NCI-H1436 treated with DMSO at 0.1 percent for 48 hours (cell line): Measurements from ENCODE around the gene TREML2.
"Not testable (repeated sequence)": the region's sequence is repeated elsewhere in the genome, so short reads cannot be mapped to it uniquely, and the experiment has no call there.

Experiments
- DNase-seq: peaks from one replicate; lab custom pipeline; 2025; lab: John Stamatoyannopoulos, UW

Gene TREML2

DNA sequence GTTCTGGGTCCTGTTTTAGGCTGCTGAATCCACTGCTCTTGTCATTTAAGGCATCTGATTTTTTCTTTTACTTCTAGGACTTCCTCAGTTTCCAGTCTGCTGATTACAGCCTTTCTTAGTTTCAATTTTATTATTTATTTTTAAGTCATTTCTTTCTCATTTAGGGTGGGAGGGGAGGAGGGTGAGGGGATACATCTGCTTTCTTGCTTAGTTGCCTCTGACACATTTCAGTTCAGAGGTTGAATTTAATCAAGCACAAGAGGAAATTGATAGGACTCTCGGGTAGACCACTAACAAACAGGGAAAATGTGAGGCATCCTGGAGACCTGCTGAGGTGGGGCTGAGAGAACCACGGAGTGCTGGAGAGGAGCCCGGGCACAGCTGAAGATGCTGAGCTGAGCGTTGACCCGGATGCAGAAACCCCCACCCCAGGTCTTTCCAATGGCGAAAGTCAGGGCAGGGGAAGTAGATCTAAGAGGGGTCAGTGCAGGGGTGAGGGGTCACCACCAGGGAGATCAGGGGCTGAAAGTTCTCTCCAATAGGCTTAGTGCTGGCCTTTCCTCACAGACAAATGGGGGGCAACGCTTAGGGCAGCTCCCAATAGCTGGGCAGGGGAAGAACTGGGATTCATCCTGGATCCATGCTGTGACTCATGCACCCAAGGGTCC lies 7.6 kb upstream of the TREML2 start:
- DNase-seq = no peak

DNA sequence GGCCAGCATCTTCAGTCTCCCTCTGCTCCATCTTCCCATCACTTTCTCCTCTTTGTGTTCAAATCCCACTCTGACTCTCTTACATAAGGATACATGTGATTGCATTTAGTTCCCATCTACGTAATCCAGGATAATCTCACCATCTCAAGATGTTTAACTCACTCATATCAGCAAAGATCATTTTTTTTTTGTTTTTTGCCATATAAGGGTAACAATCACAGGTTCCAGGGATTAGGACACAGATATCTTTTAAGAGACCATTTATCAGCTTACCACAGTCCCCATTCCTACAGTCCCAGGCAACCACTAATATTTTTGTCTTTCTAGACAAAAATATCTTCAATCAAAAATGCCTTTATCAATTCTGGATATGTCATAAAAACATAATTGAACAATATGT lies 3.2 kb upstream of the TREML2 start:
- DNase-seq = no peak

DNA sequence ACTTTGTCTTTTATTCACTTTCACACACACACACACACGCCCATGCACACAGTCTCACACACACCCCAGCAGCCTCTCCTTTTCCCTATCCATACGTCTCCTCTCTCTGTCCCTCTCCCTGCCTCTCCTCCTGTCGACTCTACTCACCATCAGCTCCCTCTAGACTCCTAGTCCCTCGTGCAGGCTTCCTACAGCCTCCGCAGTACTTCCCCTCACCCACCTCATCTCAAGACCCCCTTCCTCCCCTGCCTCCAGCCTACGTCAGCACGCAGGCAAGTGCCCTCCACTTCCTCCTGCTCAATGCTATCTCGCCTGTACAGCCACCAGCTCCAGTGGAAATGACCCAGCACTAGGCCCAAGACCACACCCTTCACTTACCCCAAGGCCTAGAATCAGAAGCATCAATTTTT lies 820 bp upstream of the TREML2 start:
- DNase-seq = no peak

DNA sequence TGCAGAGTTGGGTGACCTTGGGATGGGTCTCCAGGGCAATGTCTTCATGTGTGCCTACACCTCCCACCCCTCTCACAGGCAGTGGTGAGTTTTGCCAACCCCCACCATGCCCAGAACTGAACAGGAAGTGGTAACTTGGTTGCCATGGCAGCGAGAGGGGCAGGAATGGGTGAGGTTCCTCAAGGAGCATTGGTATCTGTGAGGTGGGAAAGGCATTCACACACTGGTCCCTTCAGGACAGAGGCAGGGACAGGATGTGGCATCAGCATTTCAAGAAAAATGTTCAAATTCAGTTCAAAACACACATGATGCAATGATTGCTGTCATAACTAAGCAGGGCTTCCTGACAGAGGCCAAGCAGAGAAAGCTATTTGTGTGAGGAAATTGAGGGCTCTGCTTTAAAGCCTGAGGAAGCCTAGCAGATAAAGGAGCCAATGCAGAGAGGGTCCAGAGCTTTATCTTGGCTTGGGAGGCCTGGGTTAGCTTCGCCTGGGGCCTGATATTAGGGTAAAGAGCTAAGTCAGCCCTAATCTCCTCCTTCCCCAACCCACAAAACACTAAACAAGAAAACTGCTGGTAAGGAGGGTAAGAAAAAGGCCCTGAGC lies 551 bp downstream of the TREML2 start:
- no peak for DNase-seq

DNA sequence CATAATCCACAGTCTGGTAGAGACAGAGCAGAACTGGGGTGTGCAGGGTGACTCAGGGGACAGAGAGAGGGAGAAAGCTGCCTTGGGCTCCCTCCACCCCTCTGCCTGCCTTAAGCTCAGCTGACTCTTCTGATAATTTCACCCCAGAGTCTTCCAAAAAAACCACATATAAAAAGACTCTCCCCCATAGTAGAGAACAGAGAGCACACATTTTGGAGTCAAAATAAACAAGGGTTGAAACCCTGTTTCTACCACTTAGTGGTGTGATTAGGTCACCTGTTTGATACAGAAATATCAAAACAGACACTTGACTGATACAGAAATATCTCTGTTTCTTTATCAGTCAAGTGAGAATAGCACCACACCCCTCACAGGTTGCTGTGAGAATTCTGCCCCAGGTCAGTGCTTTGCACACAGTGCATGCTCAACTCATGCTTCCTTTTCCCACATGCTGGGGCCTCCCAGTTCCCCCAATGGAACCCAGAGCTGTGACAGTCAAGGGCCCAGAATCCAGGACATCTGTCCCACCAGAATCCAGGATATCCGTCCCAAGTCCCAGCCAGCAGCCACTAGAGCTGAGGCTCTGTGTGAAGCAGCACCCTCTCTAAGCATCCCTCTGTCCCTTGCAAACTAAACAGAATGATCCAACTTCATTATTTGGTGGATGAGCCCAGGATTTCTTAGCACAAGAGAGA lies 1.2 kb downstream of the TREML2 start:
- no peak for DNase-seq

DNA sequence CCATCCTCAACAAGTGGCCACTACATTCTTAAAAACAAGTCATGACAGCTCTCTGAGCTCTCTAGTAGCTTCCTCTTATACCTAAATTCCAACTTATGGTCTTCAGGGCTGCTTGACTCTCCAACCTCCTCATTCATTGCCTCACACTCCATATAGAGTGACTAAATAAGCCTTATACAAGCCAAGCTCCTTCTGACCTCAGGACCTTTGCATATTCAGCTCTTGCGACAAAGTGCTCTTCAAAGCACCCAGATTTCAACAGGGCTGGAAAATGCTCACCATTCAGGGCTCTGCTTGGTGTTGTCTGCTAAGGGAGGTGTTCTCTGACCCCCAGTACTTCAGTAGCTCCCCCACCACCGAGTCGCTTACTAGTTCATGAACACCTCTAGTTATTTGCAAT lies 3.7 kb downstream of the TREML2 start:
- DNase-seq = no peak

DNA sequence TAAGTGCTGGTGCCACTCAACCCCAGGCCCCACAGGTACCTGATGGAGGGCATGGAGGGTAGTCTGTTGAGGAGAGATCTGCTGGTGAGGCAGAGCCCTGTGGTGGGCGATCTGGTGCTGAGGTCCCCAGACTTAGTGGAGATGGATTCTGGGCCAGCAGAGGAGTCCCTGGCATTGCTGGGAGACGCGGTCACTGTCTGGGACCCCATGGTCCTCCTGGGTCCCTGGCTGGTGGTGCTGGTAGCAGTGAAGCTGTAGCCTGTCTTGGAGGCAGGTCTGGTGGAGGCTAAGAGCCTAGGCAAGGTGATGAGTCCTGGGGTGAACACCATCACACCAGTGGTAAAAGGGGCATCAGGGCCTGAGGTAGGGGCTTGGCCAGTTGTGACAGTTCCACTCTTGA lies 6.6 kb downstream of the TREML2 start:
- no peak for DNase-seq

DNA sequence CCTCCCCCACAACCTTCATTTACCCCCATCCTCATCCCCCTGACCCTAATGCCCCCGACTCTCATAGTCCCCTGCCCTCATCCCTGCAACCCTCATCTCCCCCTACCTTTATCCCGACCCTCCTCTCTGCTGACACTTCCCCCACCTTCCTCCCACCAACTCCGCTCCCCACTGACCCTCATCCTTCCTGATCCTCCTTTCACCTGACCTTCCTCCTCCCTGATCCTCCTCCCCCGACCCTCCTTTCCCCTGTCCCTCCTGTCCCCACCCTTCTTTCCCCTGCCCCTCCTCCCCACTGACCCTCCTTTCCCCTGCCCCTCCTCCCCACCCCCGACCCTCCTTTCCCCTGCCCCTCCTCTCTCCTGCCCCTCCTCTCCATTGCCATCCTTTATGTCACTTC lies 7.1 kb downstream of the TREML2 start:
- DNase-seq = no peak

DNA sequence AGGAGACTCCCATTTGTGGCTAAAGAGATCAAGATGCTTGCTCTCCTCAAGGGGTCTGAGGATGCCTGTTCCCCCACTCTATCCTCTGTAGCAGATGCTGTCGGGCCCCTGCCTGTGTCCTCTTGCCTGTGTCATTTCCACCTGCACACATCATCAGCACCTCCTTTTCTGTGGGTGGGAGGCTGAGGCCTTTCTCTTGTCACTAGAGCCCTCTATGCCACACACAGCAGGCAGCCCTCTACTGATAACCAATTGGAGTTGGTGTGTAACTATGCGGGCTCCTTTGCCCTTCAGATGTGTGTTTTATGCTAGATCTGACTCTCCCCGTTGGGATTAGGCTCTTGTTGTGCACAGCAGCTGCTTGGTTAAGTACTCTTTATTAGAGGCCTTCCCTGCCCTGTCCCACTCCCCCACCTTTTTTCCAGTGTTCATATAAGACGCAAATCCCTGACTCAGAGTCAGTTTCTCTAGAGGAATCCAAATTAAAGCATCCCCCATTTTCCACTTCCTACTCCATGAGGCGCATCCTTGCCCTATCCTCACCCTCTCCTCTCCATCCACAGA lies 7.7 kb downstream of the TREML2 start:
- DNase-seq = no peak

DNA sequence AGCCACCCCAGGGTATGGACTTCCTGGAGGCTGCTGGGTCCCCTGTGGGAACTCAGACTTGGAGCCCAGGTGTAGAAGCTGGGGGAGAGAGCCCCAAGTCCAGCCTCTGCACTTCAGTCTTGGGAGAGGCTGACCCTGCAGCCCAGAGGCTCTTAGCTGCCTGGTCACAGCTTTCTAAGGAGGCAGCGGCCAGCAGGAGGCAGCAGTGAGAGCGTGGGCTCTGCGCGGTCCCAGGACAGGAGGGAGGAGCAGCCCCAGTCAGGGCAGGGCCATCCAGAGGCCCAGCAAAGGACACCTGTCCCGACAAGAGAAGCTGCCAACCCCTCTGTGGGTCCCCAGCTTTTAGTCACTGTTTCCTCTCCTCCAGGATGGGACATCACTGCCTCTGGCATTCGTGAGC lies 9.4 kb downstream of the TREML2 start:
- no peak for DNase-seq

DNA sequence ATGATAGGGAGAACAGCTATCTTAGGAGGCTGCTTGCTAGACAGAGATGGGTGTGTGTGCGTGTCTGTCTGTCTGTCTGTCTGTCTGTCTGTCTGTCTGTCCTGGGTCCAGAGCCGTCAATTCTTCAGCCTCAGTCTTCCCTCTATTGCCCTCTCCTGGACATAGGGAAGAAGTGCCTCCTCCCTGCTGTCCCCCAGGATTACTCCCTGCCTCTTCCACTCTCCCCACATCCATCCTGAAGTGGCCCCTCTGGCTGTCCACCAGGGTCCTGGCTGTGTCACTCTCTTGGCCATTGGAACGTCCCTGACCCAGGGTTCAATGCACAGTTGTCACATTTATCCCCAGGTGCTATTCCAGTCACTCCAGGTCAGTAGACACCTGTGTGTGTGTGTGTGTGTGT lies 10.2 kb downstream of the TREML2 start:
- DNase-seq = no peak

DNA sequence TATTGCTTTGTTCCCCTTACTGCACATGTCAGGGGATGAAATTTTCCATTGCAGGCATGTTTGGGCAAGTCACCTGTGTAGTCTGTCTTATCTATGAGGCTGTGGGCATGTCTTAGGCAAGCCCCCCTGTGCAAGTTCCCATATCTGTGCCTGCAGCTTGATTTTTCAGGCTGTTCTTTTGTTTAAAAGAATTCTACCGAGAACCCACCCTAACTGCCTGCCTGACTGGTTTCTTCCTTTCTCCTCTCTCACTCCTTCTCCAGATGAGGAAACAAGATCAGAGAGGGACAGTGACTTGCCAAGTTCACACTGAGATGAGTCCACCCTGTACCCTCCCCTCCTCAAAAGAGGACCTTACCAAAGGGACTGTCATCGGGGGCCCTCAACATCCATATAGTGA lies 11.0 kb downstream of the TREML2 start:
- DNase-seq = no peak

DNA sequence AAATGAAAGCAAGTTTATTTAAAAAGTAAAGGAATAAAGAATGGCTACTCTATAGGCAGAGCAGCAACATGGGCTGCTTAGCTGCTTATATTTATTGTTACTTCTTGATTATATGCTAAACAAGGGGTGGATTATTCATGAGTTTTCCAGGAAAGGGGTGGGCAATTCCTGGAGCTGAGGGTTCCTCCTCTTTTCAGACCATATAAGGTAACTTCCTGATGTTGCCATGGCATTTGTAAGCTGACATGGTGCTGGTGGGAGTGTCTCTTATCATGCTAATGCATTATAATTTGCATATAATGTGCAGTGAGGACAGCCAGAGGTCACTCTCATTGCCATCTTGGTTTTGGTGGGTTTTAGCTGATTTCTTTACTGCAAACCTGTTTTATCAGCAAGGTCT lies 11.9 kb downstream of the TREML2 start:
- not testable (repeated sequence) for DNase-seq

DNA sequence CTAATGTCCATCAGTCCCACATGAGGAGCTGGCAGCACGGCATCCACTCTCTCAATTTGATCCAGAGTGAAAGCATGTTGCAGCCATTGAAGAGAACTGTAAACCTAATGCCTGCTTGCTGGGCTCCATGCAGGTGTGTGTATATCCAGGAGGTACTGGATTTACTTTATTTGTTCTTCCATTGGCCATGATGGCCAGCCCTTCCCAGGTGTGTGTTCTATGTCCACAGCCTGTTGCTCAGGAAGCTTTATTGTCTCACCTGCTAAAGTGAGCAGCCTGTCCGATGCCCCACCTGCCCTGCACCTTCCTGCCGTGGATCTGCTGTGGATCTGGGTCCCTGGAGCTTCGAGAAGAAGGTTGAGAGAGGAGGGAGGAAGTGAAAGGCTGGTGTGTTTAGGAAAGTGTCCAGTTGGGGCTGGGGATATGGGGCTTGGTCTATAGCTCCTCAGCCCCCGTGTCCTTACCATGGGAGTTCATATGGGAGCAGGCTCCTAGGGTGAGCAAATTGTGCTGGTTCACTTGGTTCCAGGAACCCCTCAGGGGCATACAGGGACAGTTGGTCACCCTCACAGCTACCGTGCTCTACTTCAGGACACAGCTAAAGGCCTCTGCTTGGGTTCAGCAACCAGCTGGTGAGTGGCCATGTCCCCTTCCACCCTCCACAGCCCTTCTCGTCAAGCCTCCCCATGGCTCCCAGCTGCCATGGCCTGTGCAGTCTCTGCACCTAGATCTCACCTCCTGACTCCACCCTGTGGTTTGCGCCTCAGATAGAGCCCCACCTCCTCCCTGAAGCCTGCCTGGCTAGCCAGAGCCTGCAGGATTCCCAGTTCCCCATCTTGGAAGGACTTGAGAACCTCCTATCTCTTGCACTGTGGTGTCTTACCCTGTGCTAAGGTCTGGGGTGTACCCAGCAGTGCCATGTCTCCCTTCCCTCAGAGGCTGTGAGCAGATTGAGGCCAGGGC lies 12.7 kb downstream of the TREML2 start:
- DNase-seq = no peak

DNA sequence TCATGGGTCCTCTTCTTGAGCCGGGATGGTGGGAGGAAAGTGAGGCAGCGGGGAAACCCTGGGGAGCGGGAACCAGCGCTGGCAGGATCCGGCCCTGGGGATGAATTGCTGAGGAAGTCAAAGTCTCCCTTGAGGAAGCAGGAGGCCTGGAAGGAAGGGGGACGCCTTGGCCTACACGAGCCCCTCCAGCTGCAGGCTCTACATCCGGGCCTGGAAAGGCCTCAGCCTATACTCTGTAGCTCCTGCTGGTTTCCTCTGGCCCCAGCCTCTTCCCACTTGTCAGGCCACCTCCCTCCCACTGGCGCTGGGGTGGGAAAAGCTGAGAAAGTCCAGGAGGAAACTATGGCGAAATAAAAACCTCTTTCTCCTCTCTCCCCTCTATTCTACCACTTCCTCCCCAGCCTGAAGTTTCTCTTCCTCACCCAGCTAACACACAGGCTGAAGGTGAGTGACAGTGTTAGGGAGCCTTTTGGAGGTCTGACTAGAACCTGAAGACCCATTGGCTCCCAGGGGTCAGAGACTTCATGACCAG lies 14.9 kb downstream of the TREML2 start:
- no peak for DNase-seq

DNA sequence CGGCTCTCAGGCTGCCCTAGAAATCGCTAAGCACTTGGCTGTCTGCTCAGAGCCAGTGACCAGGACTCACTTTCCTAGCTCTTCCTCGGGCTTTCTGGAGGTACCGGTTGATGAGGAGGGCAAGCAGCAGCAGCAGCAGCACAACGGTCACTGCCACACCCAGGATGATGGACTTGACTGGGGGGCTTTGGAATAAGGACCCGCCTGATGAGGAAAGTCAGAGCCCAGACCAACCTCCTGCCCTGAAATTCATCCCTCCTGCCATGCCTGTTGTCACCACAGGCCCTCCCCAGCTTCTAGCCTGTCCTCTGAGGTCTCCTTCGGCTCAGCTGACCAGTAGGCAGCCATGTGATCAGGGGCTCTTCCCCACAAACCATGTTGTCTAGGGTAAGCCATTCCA lies 16.2 kb downstream of the TREML2 start:
- DNase-seq = no peak

DNA sequence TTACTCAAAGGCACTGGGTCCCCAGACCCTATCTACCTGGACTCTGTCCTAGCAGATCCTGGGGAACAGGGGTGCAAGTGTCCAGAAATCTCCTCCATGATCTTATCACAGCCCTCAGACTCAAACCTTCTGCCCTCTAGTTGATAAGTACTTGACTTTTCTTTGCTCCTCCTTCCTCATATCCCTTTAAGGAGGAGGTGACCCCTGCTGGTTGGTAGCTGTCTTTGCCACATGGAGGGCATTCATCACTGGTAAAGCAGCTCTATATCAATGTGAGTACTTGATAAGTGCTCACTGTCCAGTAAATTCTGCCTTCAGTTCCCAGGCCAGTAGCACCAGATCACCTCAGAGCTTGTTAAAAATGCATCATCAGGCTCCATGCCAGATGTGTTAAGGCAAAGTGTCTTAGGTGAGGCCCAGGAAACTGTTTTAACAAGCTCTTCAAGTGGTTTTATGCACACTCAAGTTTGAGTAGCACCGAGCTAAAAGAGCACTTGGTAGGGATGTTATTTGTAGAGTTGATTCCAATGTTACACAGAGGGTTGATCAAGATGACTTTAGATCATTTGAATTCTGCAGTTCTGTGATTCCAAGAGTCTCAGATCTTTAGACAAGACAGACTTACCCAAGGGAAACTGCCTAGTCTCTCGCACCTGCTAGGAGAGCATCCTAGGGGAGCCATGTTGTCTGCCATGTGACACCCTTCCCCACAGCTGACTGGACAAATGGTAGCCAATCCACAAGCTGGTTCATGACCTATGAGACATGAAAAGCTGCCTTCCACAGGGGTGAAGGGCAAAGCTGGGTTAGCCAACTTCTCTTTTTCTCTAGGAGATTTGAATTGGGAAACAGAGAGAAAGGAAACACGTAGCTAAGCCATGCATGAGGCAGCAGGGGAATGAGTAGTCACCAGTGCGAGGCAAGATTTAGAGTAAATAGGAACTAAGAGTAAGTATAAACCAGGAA lies 18.6 kb downstream of the TREML2 start:
- DNase-seq = peak; percentile 75

DNA sequence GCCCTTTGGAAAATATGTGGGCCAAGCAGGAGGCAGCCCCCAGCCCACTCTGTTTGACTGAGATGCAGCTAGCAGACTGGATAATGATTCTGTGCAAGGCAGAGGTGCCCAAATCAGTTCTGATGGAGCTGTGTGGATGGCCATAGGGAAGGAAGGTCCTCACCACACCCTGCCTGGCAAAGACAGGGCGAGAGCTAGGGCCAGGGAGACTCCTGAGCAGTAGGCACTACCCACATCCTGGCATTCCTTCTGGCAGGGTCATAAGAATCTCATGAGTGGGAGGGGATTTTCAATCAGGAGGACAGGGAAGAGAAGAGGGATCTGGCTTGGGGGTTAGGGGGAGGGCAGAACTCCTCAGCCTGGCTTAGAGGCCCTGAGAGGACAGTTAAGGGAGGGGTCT lies 19.4 kb downstream of the TREML2 start:
- DNase-seq = no peak

DNA sequence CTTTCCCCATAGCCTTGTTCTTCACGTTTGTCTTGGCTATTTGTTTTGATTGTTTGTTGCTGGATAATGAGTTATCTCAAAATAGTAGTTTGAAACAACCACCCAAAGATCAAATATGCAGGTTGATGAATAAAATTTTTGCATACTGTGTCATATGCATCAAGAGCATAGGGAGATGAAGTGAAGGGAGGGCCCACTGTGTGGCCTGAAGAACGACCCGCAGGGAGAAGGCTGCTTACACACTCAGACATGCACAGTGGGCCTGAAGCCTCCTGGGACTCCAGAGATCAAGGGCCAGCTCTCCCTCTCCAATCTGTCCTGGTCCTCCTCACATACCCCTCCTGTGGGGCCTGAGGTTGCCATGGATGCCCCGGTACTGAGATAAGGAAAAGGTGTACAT lies 21.8 kb downstream of the TREML2 start:
- no peak for DNase-seq

DNA sequence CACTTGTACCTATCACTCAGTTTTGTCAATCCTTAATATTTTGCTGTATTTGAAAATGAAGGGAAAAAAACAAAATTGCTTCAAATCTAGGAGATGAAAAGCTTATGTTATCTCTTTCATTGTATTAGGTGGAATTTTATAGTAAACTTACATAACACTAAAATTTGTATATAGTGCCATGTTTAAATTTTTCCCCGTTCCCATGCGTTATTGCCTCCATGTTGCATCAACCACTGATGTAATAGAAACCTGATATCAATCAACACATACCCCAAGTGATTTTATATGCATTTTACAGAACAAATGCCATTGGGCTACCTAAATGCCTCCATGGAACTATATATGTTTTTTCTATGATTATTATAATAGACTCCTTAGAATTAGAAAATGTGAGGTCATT lies 23.3 kb downstream of the TREML2 start:
- DNase-seq = no peak

DNA sequence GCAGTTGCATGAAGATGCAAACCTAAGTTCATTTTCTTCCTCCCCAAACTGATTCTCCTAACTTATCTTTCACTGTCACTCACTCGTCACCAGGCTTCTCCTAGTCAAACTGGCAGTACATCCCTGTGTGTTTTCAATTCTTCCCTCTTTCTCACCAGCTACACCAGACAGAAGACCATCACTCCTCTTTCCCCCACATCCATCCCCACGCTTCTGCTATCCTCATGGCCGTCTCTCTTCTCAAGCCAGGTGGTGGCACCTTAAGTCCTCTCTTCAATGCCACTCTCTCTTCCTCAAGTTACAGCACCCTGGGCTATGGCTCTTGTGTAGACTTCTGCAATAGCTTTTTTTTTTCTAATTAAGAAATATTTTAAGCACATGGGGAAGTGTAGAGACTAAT lies 23.7 kb downstream of the TREML2 start:
- DNase-seq = no peak
